GM23338 (cell line): ENCODE results near the gene TJP1. TPM values are rescaled to one million over a fixed set of nuclear protein-coding genes. Genes with fewer than 3 reads are reported as not detected.

Experiments
- ATAC-seq: fragments of 200-7000 bp; cut with Tn5 transposase; 3 replicates; pipeline ENCODE4 v1.9.1; 2020
- DNase-seq: peaks from one replicate; pipeline ENCODE4 v3.0.0-alpha.2; 2015; ENCODE audit warnings: low spot score
- H2AFZ ChIP-seq: fragments of 200-600 bp; sonication (generic); 2 replicates; pipeline ENCODE4 v1.8.0; 2016; ENCODE audit warnings: antibody characterized with exemption, mild to moderate bottlenecking, moderate library complexity
- H3F3A ChIP-seq: fragments of 200-600 bp; sonication (generic); replicated peaks from 2 replicates; pipeline ENCODE4 v1.8.0; 2017; ENCODE audit warnings: antibody characterized with exemption, mixed run types, low read depth
- H3K27ac ChIP-seq: fragments of 200-600 bp; sonication (generic); 2 replicates; pipeline ENCODE4 v1.6.1; 2016; ENCODE audit warnings: low read depth
- H3K27me3 ChIP-seq: fragments of 200-600 bp; sonication (generic); 2 replicates; pipeline ENCODE4 v1.8.0; 2016; ENCODE audit warnings: mild to moderate bottlenecking, mixed run types, moderate library complexity; ENCODE audit not compliant: insufficient read depth
- H3K36me3 ChIP-seq: fragments of 200-600 bp; sonication (generic); 2 replicates; pipeline ENCODE4 v1.8.0; 2016; ENCODE audit warnings: mild to moderate bottlenecking; ENCODE audit not compliant: insufficient read depth
- H3K4me1 ChIP-seq: fragments of 200-600 bp; sonication (generic); 2 replicates; pipeline ENCODE4 v1.8.0; 2016; ENCODE audit warnings: mild to moderate bottlenecking, moderate library complexity; ENCODE audit not compliant: insufficient read depth
- H3K4me2 ChIP-seq: fragments of 200-600 bp; sonication (generic); 2 replicates; pipeline ENCODE4 v1.7.1; 2017; ENCODE audit warnings: mixed run types
- H3K4me3 ChIP-seq: fragments of 200-600 bp; sonication (generic); 2 replicates; pipeline ENCODE4 v1.6.1; 2016; ENCODE audit warnings: mixed run types
- H3K79me2 ChIP-seq: fragments of 200-600 bp; sonication (generic); replicated peaks from 2 replicates; pipeline ENCODE4 v1.8.0; 2017; ENCODE audit warnings: mild to moderate bottlenecking; ENCODE audit not compliant: insufficient read depth
- H3K9me2 ChIP-seq: fragments of 200-600 bp; sonication (generic); 2 replicates; pipeline ENCODE4 v1.8.0; 2017; ENCODE audit not compliant: insufficient read depth
- H4K20me1 ChIP-seq: fragments of 200-600 bp; sonication (generic); replicated peaks from 2 replicates; pipeline ENCODE4 v1.8.0; 2017; ENCODE audit warnings: mild to moderate bottlenecking; ENCODE audit not compliant: insufficient read depth
- H3K27ac Mint-ChIP-seq: 2 replicates; pipeline ENCODE4 v1.8.0; 2020; ENCODE audit warnings: inconsistent platforms, mild to moderate bottlenecking, moderate library complexity, mixed read lengths
- H3K27me3 Mint-ChIP-seq: 3 replicates; pipeline ENCODE4 v1.8.0; 2022; ENCODE audit warnings: low read depth, mild to moderate bottlenecking, moderate library complexity, mixed read lengths, inconsistent platforms; ENCODE audit not compliant: insufficient read depth, poor library complexity
- H3K36me3 Mint-ChIP-seq: 3 replicates; pipeline ENCODE4 v1.8.0; 2021; ENCODE audit warnings: low read depth, mild to moderate bottlenecking, inconsistent platforms, moderate library complexity, mixed read lengths
- H3K4me1 Mint-ChIP-seq: 3 replicates; pipeline ENCODE4 v1.8.0; 2020; ENCODE audit warnings: mild to moderate bottlenecking, inconsistent platforms, mixed read lengths
- H3K4me3 Mint-ChIP-seq: 3 replicates; pipeline ENCODE4 v1.8.0; 2021; ENCODE audit warnings: moderate library complexity, mild to moderate bottlenecking, inconsistent platforms, mixed read lengths
- H3K9me3 Mint-ChIP-seq: 3 replicates; pipeline ENCODE4 v1.8.0; 2020; ENCODE audit warnings: moderate library complexity, mild to moderate bottlenecking, inconsistent platforms, mixed read lengths
- CREB1 ChIP-seq: fragments of 250-450 bp; sonication (Bioruptor Pico); IDR thresholded peaks from 2 replicates; pipeline ENCODE4 v1.5.0; 2020; ENCODE audit warnings: low read depth, mild to moderate bottlenecking, moderate library complexity
- CTCF ChIP-seq, 2 experiments: fragments of 200-600 bp in 1 of 2; sonication (generic) in 1 of 2; conservative IDR thresholded peaks; 2 replicates each; pipeline versions ENCODE4 v1.5.1 to v1.6.1; 2016 to 2017; ENCODE audit warnings: antibody characterized with exemption in 2 of 2, low read depth in 2 of 2, mild to moderate bottlenecking in 2 of 2, moderate library complexity in 1 of 2
- ETS1 ChIP-seq: IDR thresholded peaks from 2 replicates; pipeline ENCODE4 v1.6.1; 2016; ENCODE audit warnings: antibody characterized with exemption
- EZH2 ChIP-seq: fragments of 200-600 bp; sonication (generic); IDR thresholded peaks from one replicate; pipeline ENCODE4 v1.8.0; 2017; ENCODE audit warnings: antibody characterized with exemption, mild to moderate bottlenecking, low read depth; ENCODE audit not compliant: unreplicated experiment
- EZH2phosphoT487 ChIP-seq: fragments of 200-600 bp; sonication (generic); IDR thresholded peaks from one replicate; pipeline ENCODE4 v1.8.1; 2018; ENCODE audit warnings: antibody characterized with exemption; ENCODE audit not compliant: unreplicated experiment
- JUNB ChIP-seq: IDR thresholded peaks from one replicate; pipeline ENCODE4 v1.6.1; 2016; ENCODE audit warnings: antibody characterized with exemption; ENCODE audit not compliant: unreplicated experiment
- NANOG ChIP-seq: IDR thresholded peaks from 2 replicates; pipeline ENCODE4 v1.6.1; 2016; ENCODE audit warnings: antibody characterized with exemption, borderline replicate concordance
- POLR2AphosphoS5 ChIP-seq: IDR thresholded peaks from 2 replicates; pipeline ENCODE4 v1.6.1; 2016; ENCODE audit warnings: antibody characterized with exemption, low read depth
- REST ChIP-seq: IDR thresholded peaks from one replicate; pipeline ENCODE4 v1.6.1; 2018; ENCODE audit warnings: antibody characterized with exemption; ENCODE audit not compliant: unreplicated experiment
- STAT1 ChIP-seq: IDR thresholded peaks from one replicate; pipeline ENCODE4 v1.6.1; 2016; ENCODE audit warnings: antibody characterized with exemption; ENCODE audit not compliant: unreplicated experiment
- ZNF114 ChIP-seq: fragments of 250-450 bp; sonication (Bioruptor Pico); IDR thresholded peaks from 2 replicates; pipeline ENCODE4 v1.5.0; 2020; ENCODE audit warnings: mild to moderate bottlenecking, moderate library complexity
- ZNF331 ChIP-seq: fragments of 250-450 bp; sonication (Bioruptor Pico); IDR thresholded peaks from 2 replicates; pipeline ENCODE4 v1.5.0; 2020; ENCODE audit warnings: low read depth, mild to moderate bottlenecking, moderate library complexity
- ZNF462 ChIP-seq: fragments of 250-450 bp; sonication (Bioruptor Pico); IDR thresholded peaks from 2 replicates; pipeline ENCODE4 v1.5.0; 2020; ENCODE audit warnings: mild to moderate bottlenecking, moderate library complexity
- polyA plus RNA-seq: library from polyadenylated mRNA; unstranded; fragments of >200 nt; fragmentation: Nextera tagmentation; extraction: Ambion mirVana; gene quantifications from 2 replicates; pipeline ENCODE4 v1.2.1, GENCODE V29; 2016
- total RNA-seq: library from RNA; depleted of rRNA; stranded (reverse); fragments of >200 nt; shearing (Covaris generic); gene quantifications from 2 replicates; pipeline ENCODE4 v1.2.3, GENCODE V29; 2014

Gene TJP1
- total and polyA plus RNA-seq, 2 experiments from 2014 or later: 76.2 to 116 TPM

GRCh38 chr15:29832709-29833108, 10.4 kb upstream of the TJP1 start:
- Histone ChIP-seq H3K4me2 (no peak overlapping the region), H3K27me3 (no peaks in the 10 kb centered on the region), H3F3A (no peaks in the 10 kb centered on the region), H3K27ac (no peak overlapping the region), H3K79me2 (no peaks in the 10 kb centered on the region), H2AFZ (no peak overlapping the region), H3K4me3 (no peak overlapping the region), H3K36me3 (no peaks in the 10 kb centered on the region), H3K9me2 (no peaks in the 10 kb centered on the region), H4K20me1 (no peaks in the 10 kb centered on the region), H3K4me1 (no peaks in the 10 kb centered on the region)
- ATAC-seq (no peak), DNase-seq (no peak)
- Mint-ChIP-seq H3K9me3 (no peaks in the 10 kb centered on the region; the same call in 2 of the 3 replicates), H3K27ac (no peak overlapping the region), H3K4me1 (no peaks in the 10 kb centered on the region), H3K27me3 (peaks cover 2% of the 10 kb centered on the region), H3K4me3 (no peak overlapping the region), H3K36me3 (no peaks in the 10 kb centered on the region)
- TF ChIP-seq EZH2: no peak
- no peak for TF ChIP-seq JUNB
- TF ChIP-seq CREB1 (CRISPR knock-in tag): no peak
- TF ChIP-seq EZH2phosphoT487: no peak
- no peak for TF ChIP-seq ZNF462 (CRISPR knock-in tag)
- TF ChIP-seq ZNF114 (CRISPR knock-in tag): no peak
- no peak for TF ChIP-seq POLR2AphosphoS5
- no peak for TF ChIP-seq STAT1
- TF ChIP-seq ZNF331 (CRISPR knock-in tag): no peak
- no peak for TF ChIP-seq ETS1
- no peak for TF ChIP-seq CTCF (conservative IDR thresholded peaks at IDR 0.05; ENCODE audit: low read depth in 2 of 2)
- TF ChIP-seq NANOG: no peak
- no peak for TF ChIP-seq REST
